ENCODE data around the gene STX8.

GRCh38 chr17:9473711-9474110, 101.9 kb downstream of the STX8 start:
- TF ChIP-seq CTCF (IDR thresholded peaks at IDR 0.05) = no peak
- TF ChIP-seq POLR2AphosphoS5 (IDR thresholded peaks at IDR 0.05; ENCODE audit: low read depth, low read length) = no peak
- TF ChIP-seq REST (IDR thresholded peaks at IDR 0.05; ENCODE audit: insufficient read depth in 1 of 2, low read depth in 2 of 2, low read length in 1 of 2) = no peak
- TF ChIP-seq SIN3A (IDR thresholded peaks at IDR 0.05; ENCODE audit: borderline replicate concordance, insufficient read depth, low read depth, low read length) = no peak
- no peak for TF ChIP-seq TCF7L2 (IDR thresholded peaks at IDR 0.05; ENCODE audit: low read depth, low read length)
